Measurements from ENCODE around the gene ZEB2.

DNA sequence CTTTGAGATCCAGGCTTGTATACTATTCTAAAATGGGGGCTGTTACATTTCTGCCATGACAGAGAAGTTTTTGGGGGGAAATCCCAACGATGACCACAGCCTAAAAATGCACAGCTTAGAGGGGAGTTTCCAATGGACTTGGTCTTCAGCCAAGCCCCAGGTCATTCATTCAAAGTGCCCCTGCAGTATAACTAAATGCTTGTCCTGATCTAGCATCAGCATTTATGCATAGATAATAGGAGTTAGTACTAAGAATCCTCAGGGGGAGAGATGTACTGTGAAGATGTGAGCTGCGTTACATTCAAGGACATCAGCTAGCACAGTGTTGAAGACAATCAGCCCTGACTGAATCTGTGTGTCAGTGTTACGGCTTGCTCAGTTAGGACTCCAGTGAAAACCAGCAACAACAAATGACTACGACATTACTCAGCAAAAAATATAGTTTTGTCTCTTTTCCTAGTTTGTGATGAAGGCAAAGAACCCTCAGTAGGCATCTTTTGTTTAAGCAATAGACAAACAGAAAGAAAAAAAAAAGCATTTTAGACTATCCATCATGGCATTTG is 160.9 kb downstream of the ZEB2 start:
- TF ChIP-seq FOXK2 (IDR thresholded peaks at IDR 0.05) (no peak), EGR1 (IDR thresholded peaks at IDR 0.05; ENCODE audit: borderline replicate concordance in 1 of 2, low read depth in 2 of 2, low read length in 2 of 2) (no peak)

All from GM12878 (cell line).